Endothelial cell of umbilical vein (primary cell): ENCODE results near the gene ZEB1. TPM values are rescaled to one million over a fixed set of nuclear protein-coding genes. Genes with fewer than 3 reads are reported as not detected.

Source experiments
- BruUV-seq: library from RNA; stranded (reverse); fragments of 400-500 nt; replicated peaks from 2 replicates; lab custom pipeline; 2021; lab: Mats Ljungman, UMichigan
- CTCF ChIA-PET: fragments of 300-600, 350-600 bp; sonication (Branson Sonifier 250); formaldehyde crosslinking; loops from one replicate; lab custom pipeline; 2021; ENCODE audit warnings: antibody characterized with exemption, inconsistent platforms; lab: Charles Lee
- POLR2A ChIA-PET: fragments of 300-600, 350-600 bp; sonication (Branson Sonifier 250); formaldehyde crosslinking; loops from one replicate; lab custom pipeline; 2021; ENCODE audit warnings: antibody characterized with exemption, inconsistent platforms; lab: Charles Lee
- DNase-seq: peaks from one replicate; pipeline ENCODE4 v3.0.0-alpha.2; 2011; ENCODE audit warnings: low read depth, low spot score
- FAIRE-seq: peaks from 2 replicates; lab custom pipeline; 2011; peaks lifted over from hg19 to GRCh38; lab: Jason Lieb, UNC
- H2AFZ ChIP-seq: 2 replicates; pipeline ENCODE4 v1.6.0; 2012; ENCODE audit warnings: low read depth, low read length, control low read depth, inconsistent platforms
- H3K27ac ChIP-seq: 2 replicates; pipeline ENCODE4 v1.5.1; 2011; ENCODE audit warnings: low read depth, mild to moderate bottlenecking, control low read depth, low read length, moderate library complexity; ENCODE audit not compliant: insufficient read depth
- H3K27me3 ChIP-seq, 2 experiments: 2 replicates each; pipeline versions ENCODE4 v1.6.0 to v1.6.1; 2011; ENCODE audit warnings: low read length in 2 of 2, mixed read lengths in 1 of 2; ENCODE audit not compliant: control insufficient read depth in 2 of 2, insufficient read depth in 2 of 2
- H3K36me3 ChIP-seq, 2 experiments: 2 replicates in 1 of 2; 3 replicates in 1 of 2; pipeline ENCODE4 v1.5.1; 2011; ENCODE audit warnings: low read length in 2 of 2, mild to moderate bottlenecking in 1 of 2, moderate library complexity in 1 of 2; ENCODE audit not compliant: control insufficient read depth in 2 of 2, insufficient read depth in 2 of 2; ENCODE audit errors: extremely low read depth in 1 of 2
- H3K4me1 ChIP-seq: 3 replicates; pipeline ENCODE4 v1.5.1; 2011; ENCODE audit warnings: mild to moderate bottlenecking, low read length; ENCODE audit not compliant: control insufficient read depth, insufficient read depth; ENCODE audit errors: extremely low read depth
- H3K4me2 ChIP-seq: 2 replicates; pipeline ENCODE4 v1.6.1; 2011; ENCODE audit warnings: low read length, control low read depth, mixed read lengths; ENCODE audit not compliant: insufficient read depth
- H3K4me3 ChIP-seq, 3 experiments: fragments of 200-600 bp in 1 of 3; sonication (generic), shearing (Covaris generic) in 1 of 3; replicated peaks in 1 of 3; 2 replicates each; pipeline ENCODE4 v1.5.1; 2011 to 2016; ENCODE audit warnings: control low read depth in 3 of 3, low read length in 3 of 3, mild to moderate bottlenecking in 2 of 3, inconsistent platforms in 1 of 3, low read depth in 1 of 3, moderate library complexity in 1 of 3; ENCODE audit not compliant: insufficient read depth in 1 of 3
- H3K79me2 ChIP-seq: 2 replicates; pipeline ENCODE4 v1.6.0; 2012; ENCODE audit warnings: low read length, inconsistent platforms; ENCODE audit not compliant: control insufficient read depth, insufficient read depth
- H3K9ac ChIP-seq: replicated peaks from 2 replicates; pipeline ENCODE3; 2011; ENCODE audit warnings: low read length, control low read depth; ENCODE audit not compliant: insufficient read depth; ENCODE audit errors: extremely low read depth
- H3K9me1 ChIP-seq: replicated peaks from 3 replicates; pipeline ENCODE4 v1.6.0; 2011; ENCODE audit warnings: mild to moderate bottlenecking, low read length; ENCODE audit not compliant: control insufficient read depth, insufficient read depth; ENCODE audit errors: extremely low read depth
- H3K9me3 ChIP-seq: replicated peaks from 2 replicates; pipeline ENCODE4 v1.5.1; 2012; ENCODE audit warnings: low read length, inconsistent platforms; ENCODE audit not compliant: control insufficient read depth, insufficient read depth
- H4K20me1 ChIP-seq: replicated peaks from 2 replicates; pipeline ENCODE3; 2011; ENCODE audit warnings: mild to moderate bottlenecking, low read length; ENCODE audit not compliant: control insufficient read depth, insufficient read depth; ENCODE audit errors: extremely low read depth
- CTCF ChIP-seq, 2 donors: IDR thresholded peaks; 1 replicate in 1 of 2; 2 replicates in 1 of 2; pipeline ENCODE4 v1.5.1; 2011; ENCODE audit warnings: low read length in 2 of 2, mild to moderate bottlenecking in 2 of 2, moderate library complexity in 2 of 2, control low read depth in 1 of 2, inconsistent platforms in 1 of 2, low read depth in 1 of 2; ENCODE audit not compliant: insufficient read depth in 1 of 2; ENCODE audit errors: extremely low read depth in 1 of 2
- FOS ChIP-seq: IDR thresholded peaks from 2 replicates; pipeline ENCODE4 v1.6.1; 2011; ENCODE audit warnings: mild to moderate bottlenecking, low read length, moderate library complexity, borderline replicate concordance; ENCODE audit not compliant: insufficient read depth
- GATA2 ChIP-seq: IDR thresholded peaks from 2 replicates; pipeline ENCODE4 v1.7.0; 2011; ENCODE audit warnings: low read depth, mild to moderate bottlenecking, moderate library complexity, mixed read lengths, low read length; ENCODE audit not compliant: insufficient read length, insufficient read depth
- JUN ChIP-seq: IDR thresholded peaks from 2 replicates; pipeline ENCODE4 v1.6.1; 2011; ENCODE audit warnings: borderline replicate concordance, low read depth; ENCODE audit not compliant: insufficient read length, insufficient read depth
- MAX ChIP-seq: IDR thresholded peaks from 2 replicates; pipeline ENCODE4 v1.6.1; 2011; ENCODE audit not compliant: insufficient read depth, insufficient read length
- MYC ChIP-seq: IDR thresholded peaks from one replicate; pipeline ENCODE4 v1.6.1; 2011; ENCODE audit warnings: mild to moderate bottlenecking, low read depth, low read length
- POLR2A ChIP-seq: IDR thresholded peaks from 2 replicates; pipeline ENCODE4 v1.6.1; 2012; ENCODE audit warnings: low read depth, mild to moderate bottlenecking, control low read depth, low read length
- POLR2AphosphoS5 ChIP-seq: IDR thresholded peaks from 2 replicates; pipeline ENCODE4 v1.6.1; 2012; ENCODE audit warnings: low read depth, mild to moderate bottlenecking, control low read depth, low read length, moderate library complexity; ENCODE audit not compliant: insufficient read depth
- dilution Hi-C: fragments of 300-500 bp; cut with MboI; formaldehyde crosslinking; loops from one replicate; pipeline ENCODE4 v1.15.0; 2019; ENCODE audit warnings: low sequenced_read_pairs; ENCODE audit not compliant: extremely low pct_ligation_motif_present
- intact Hi-C: fragments of 100-400 bp; cut with micrococcal nuclease; formaldehyde crosslinking; loops from one replicate; pipeline ENCODE4 v1.10.0; 2022
- polyA plus RNA-seq, 4 experiments: library from polyadenylated mRNA; depleted of rRNA in 3 of 4; stranded (reverse) in 3 of 4; unstranded in 1 of 4; fragments of >200 nt; gene quantifications; 2 replicates each; pipeline versions ENCODE4 v1.2.1 to v1.2.3, GENCODE V29; 2011 to 2012; ENCODE audit warnings: missing spikeins in 1 of 4
- total RNA-seq: library from RNA; stranded (reverse); gene quantifications from 2 replicates; pipeline ENCODE4 v1.2.3, GENCODE V29; 2021

The ZEB1 gene
- total and polyA plus RNA-seq, 2 donors (not counting 3 experiments of a cell fraction or from before 2014, with no cell fraction given), result 19.8 to 130 TPM

DNA sequence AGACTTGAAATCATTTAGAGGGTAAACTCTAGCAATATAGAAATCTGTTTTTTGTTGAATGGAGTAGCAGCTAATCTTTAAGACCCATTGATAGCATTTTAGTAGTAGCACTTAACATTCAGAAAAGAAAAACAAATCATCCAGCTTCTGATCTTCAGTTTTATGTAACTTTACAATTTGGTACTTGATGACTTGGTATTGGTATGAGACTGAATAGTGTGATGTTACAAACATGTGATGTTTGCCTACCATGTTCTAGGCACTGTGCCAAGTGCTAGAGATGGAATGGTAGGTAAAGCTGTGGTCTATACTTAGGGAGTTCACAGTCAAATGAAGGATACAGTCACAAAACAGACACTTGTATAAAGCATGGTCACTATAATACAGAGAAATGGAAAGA, 21.3 kb downstream of the ZEB1 start:
- Histone ChIP-seq H4K20me1 (peaks cover 47% of the 10 kb centered on the region), H3K9me3 (no peaks in the 10 kb centered on the region), H3K27me3 (no peaks in the 10 kb centered on the region), H3K4me3 (no peak overlapping the region), H3K9me1 (no peaks in the 10 kb centered on the region), H3K4me1 (no peaks in the 10 kb centered on the region), H3K4me2 (no peak overlapping the region), H2AFZ (no peak overlapping the region), H3K9ac (no peak overlapping the region), H3K27ac (no peak overlapping the region), H3K79me2 (peaks cover 99% of the 10 kb centered on the region), H3K36me3 (no peaks in the 10 kb centered on the region)
- FAIRE-seq, result no peak
- intact Hi-C loops, result no loop called here
- dilution Hi-C loops, result no loop called here
- POLR2A ChIA-PET, result no interaction called here
- BruUV-seq, result no TSS peak
- no peak for TF ChIP-seq POLR2AphosphoS5
- TF ChIP-seq MYC, result no peak
- TF ChIP-seq CTCF (IDR thresholded peaks at IDR 0.05; ENCODE audit: extremely low read depth in 1 of 2, insufficient read depth in 1 of 2, low read depth in 1 of 2, low read length in 2 of 2), result no peak
- no peak for TF ChIP-seq FOS
- no peak for TF ChIP-seq JUN
- TF ChIP-seq GATA2, result no peak
- TF ChIP-seq MAX, result no peak
- no peak for TF ChIP-seq POLR2A
- no peak for DNase-seq
- CTCF ChIA-PET, result interaction anchor here (0.9 kb wide), 1 partner anchor 151 kb away, joined by 3 read pairs; no protein-coding TSS in a partner anchor
